ENCODE results near the gene COL6A3. TPM values are rescaled to one million over a fixed set of nuclear protein-coding genes. Genes with fewer than 3 reads are reported as not detected.
A peak's percentile ranks its signal among the peaks of the same experiment; 100 is the strongest.

Gene COL6A3
- total and polyA plus RNA-seq, 11 donors: 17.4 to 290 (median 87.3) TPM

GRCh38 chr2:237388036-237388435, 25.9 kb downstream of the COL6A3 start:
- TF ChIP-seq CTCF (IDR thresholded peaks at IDR 0.05) (no peak), POLR2A (IDR thresholded peaks at IDR 0.05) (no peak)
- peaks cover 0 to 50% (median 10%) of the 10 kb centered on the region in 9 donors for H3K36me3 ChIP-seq
- H3K4me1 ChIP-seq: peaks cover 0 to 7% (median 0%) of the 10 kb centered on the region in 12 donors
- no peak for ATAC-seq
- no peak for DNase-seq
- intact Hi-C loops (cut with DNase I): no loop called here
- WGBS, 4 donors: 91 to 97% (median 92%) methylated on average over 5 of the region's 5 CpGs
- no peaks in the 10 kb centered on the region for H3K27me3 ChIP-seq
- H3K4me3 ChIP-seq: no peak overlapping the region
- peak overlapping the region in 1 of 12 donors; percentile 82 for H3K27ac ChIP-seq
- no peaks in the 10 kb centered on the region for H3K9me3 ChIP-seq

- no peak for ATAC-seq
- no peaks in the 10 kb centered on the region for H3K27me3 ChIP-seq
- H3K4me3 ChIP-seq: no peak overlapping the region
- peaks cover 0 to 58% (median 10%) of the 10 kb centered on the region in 9 donors for H3K36me3 ChIP-seq
- DNase-seq: no peak
- H3K27ac ChIP-seq: peak overlapping the region in 1 of 12 donors; percentile 82
- no peaks in the 10 kb centered on the region for H3K4me1 ChIP-seq
- H3K9me3 ChIP-seq: peaks cover 0 to 5% (median 0%) of the 10 kb centered on the region in 12 donors
- intact Hi-C loops (cut with DNase I): no loop called here
- TF ChIP-seq POLR2A (IDR thresholded peaks at IDR 0.05) (no peak), CTCF (IDR thresholded peaks at IDR 0.05) (no peak)
These were observed 29.3 kb downstream of the COL6A3 start for GRCh38 chr2:237384672-237385020.

GRCh38 chr2:237383991-237384671, 29.8 kb downstream of the COL6A3 start:
- ATAC-seq: peak in 1 of 4 donors; percentile 28
- H3K36me3 ChIP-seq: peaks cover 0 to 64% (median 10%) of the 10 kb centered on the region in 9 donors
- no peak for TF ChIP-seq CTCF (IDR thresholded peaks at IDR 0.05)
- H3K27ac ChIP-seq: peak overlapping the region in 1 of 12 donors; percentile 82
- no peak overlapping the region for H3K4me3 ChIP-seq
- no peaks in the 10 kb centered on the region for H3K4me1 ChIP-seq
- peaks cover 0 to 10% (median 0%) of the 10 kb centered on the region in 12 donors for H3K9me3 ChIP-seq
- no peak for DNase-seq
- intact Hi-C loops (cut with DNase I): no loop called here
- no peaks in the 10 kb centered on the region for H3K27me3 ChIP-seq
- 84 to 91% (median 87%) methylated on average over 6 of the region's 6 CpGs for WGBS, 4 donors

- TF ChIP-seq CTCF (IDR thresholded peaks at IDR 0.05): no peak
- no peak for TF ChIP-seq POLR2A (IDR thresholded peaks at IDR 0.05)
- Histone ChIP-seq H3K4me1 (no peaks in the 10 kb centered on the region), H3K27me3 (no peaks in the 10 kb centered on the region), H3K27ac (peak overlapping the region in 1 of 12 donors; percentile 82), H3K36me3 (peaks cover 0 to 77% (median 16%) of the 10 kb centered on the region in 9 donors), H3K4me3 (no peak overlapping the region), H3K9me3 (peaks cover 0 to 11% (median 0%) of the 10 kb centered on the region in 12 donors)
- DNase-seq (no peak), ATAC-seq (no peak)
- intact Hi-C loops (cut with DNase I): no loop called here
- WGBS, 4 donors: 88 to 94% (median 93%) methylated on average over 3 to 6 of the region's 6 CpGs
These were observed 33.2 kb downstream of the COL6A3 start for GRCh38 chr2:237380768-237381167.
